Spinal cord (tissue), 10 donors: ENCODE measurements around the gene LCAT. TPM values are rescaled to one million over a fixed set of nuclear protein-coding genes. Genes with fewer than 3 reads are reported as not detected.
A peak's percentile ranks its signal among the peaks of the same experiment; 100 is the strongest.

Experiments
- DNase-seq, 6 donors: peaks; one replicate each; pipeline versions ENCODE4 v3.0.0 to v3.0.0-alpha.2; 2013 to 2015; ENCODE audit warnings: low spot score in 6 of 6, low read depth in 4 of 6
- H3K27ac ChIP-seq: one replicate; pipeline ENCODE4 v1.5.1; 2013; ENCODE audit warnings: low read depth, low read length, control low read depth
- H3K27me3 ChIP-seq: one replicate; pipeline ENCODE4 v1.6.1; 2013; ENCODE audit warnings: low read length; ENCODE audit not compliant: control insufficient read depth, insufficient read depth
- H3K36me3 ChIP-seq: one replicate; pipeline ENCODE4 v1.6.1; 2013; ENCODE audit warnings: low read length; ENCODE audit not compliant: control insufficient read depth, insufficient read depth
- H3K4me1 ChIP-seq: one replicate; pipeline ENCODE4 v1.6.1; 2013; ENCODE audit warnings: low read length; ENCODE audit not compliant: control insufficient read depth, insufficient read depth
- H3K4me3 ChIP-seq: one replicate; pipeline ENCODE4 v1.5.1; 2013; ENCODE audit warnings: low read depth, low read length, control low read depth
- H3K9me3 ChIP-seq: one replicate; pipeline ENCODE4 v1.6.1; 2013; ENCODE audit warnings: low read length; ENCODE audit not compliant: control insufficient read depth, insufficient read depth
- WGBS: methylation state at CpG from one replicate; pipeline ENCODE4 v1.1.5; 2013; ENCODE audit warnings: missing lambda C conversion rate; ENCODE audit not compliant: insufficient coverage; 5-methylcytosine and 5-hydroxymethylcytosine counted together
- polyA plus RNA-seq, 2 donors: library from polyadenylated mRNA; unstranded; fragments of 120-200 nt; gene quantifications; one replicate each; pipeline ENCODE4 v1.2.1, GENCODE V29; 2013; ENCODE audit not compliant: insufficient read length in 2 of 2
- total RNA-seq, 2 donors: library from RNA; depleted of rRNA in 1 of 2; stranded (reverse); fragments of 120-200 nt in 1 of 2; fragments of >200 nt in 1 of 2; gene quantifications; one replicate each; pipeline versions ENCODE4 v1.2.3 to v1.2.4, GENCODE V29; 2013 to 2014
- donor health status: healthy.

LCAT gene
- total and polyA plus RNA-seq, 4 donors, result 5.8 to 50.0 (median 26.9) TPM

DNA sequence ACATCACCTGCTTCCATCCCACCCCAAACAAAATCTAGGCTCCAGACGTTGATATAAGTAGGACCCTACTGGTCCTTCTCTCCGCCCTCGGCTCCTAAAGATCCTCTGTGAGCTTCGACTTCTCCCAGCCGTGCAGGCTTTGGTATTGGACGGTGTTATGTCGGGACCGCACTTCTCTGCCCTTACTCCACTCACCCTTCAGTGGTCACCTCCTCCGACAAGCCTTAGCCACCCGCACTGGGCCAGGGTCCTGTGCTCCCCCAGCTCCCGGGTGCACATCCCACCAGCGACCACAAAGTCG, 8.9 kb downstream of the LCAT start:
- no peak for DNase-seq
- H3K36me3 ChIP-seq, result peaks cover 54% of the 10 kb centered on the region
- 5% methylated on average over 13 of the region's 13 CpGs for whole genome bisulfite sequencing

DNA sequence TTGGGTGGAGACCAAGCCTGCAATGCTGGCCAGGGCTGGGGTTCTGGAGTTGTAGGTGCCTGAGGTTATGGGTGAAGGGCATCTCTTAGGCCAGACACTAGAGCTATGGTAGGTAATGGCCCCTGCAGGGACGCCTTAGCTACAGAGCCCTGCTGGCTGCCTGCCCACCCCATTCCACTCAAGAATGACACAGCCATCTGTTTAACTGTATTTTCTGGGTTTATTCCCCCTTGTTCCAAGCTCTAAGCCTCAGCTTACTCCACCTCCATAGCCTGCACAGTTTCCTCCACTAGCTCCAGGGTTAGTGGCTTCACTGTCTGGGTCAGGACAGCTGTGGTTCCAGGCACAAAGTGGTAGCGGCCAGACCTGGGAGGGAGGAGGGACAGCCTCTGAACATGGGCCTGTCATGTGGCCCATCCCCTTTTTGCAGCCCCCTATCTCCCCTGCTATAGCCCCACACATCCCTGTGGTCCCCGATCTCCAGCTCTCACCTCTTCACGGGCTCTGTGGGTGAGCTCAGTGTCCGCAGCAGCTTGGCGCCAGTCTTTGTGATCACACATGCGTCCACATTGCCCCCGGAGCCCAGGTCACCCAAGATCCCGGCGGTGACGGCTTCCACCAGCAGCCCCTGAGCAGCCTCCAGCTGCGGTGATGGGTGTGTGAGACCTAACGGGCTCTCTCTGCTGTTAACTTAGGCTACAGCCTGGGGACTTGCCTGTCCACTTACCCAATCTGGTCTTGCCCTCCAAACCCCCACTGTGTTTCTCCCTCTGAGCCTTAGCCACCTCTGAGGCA, 9.4 kb downstream of the LCAT start:
- Histone ChIP-seq H3K4me1 (peaks cover 32% of the 10 kb centered on the region), H3K27ac (peak overlapping the region; percentile 53), H3K27me3 (no peaks in the 10 kb centered on the region), H3K9me3 (no peaks in the 10 kb centered on the region), H3K4me3 (peak overlapping the region; percentile 97), H3K36me3 (peaks cover 54% of the 10 kb centered on the region)
- 39% methylated on average over 13 of the region's 13 CpGs for WGBS
- DNase-seq, result peak in 1 of 6 donors; percentile 9

More for the DNA sequence above, 8.9 kb downstream of the LCAT start:
- Histone ChIP-seq H3K27me3 (no peaks in the 10 kb centered on the region), H3K27ac (peak overlapping the region; percentile 53), H3K9me3 (no peaks in the 10 kb centered on the region), H3K4me1 (peaks cover 32% of the 10 kb centered on the region), H3K4me3 (peak overlapping the region; percentile 97)

- H3K27me3 ChIP-seq, result no peaks in the 10 kb centered on the region
- H3K27ac ChIP-seq, result no peak overlapping the region
- H3K4me3 ChIP-seq, result no peak overlapping the region
- no peak for DNase-seq
- no peaks in the 10 kb centered on the region for H3K9me3 ChIP-seq
- peaks cover 54% of the 10 kb centered on the region for H3K36me3 ChIP-seq
- WGBS, result 88% methylated on average over 7 of the region's 7 CpGs
- H3K4me1 ChIP-seq, result peaks cover 32% of the 10 kb centered on the region
These were observed 10.1 kb downstream of the LCAT start for GRCh38 chr16:67933805-67934204.

GRCh38 chr16:67932462-67932840, 11.5 kb downstream of the LCAT start:
- DNase-seq, result no peak
- 96% methylated on average over 3 of the region's 4 CpGs for WGBS

GRCh38 chr16:67931712-67932461, 12.0 kb downstream of the LCAT start, which contains the start of gene CTRL:
CTRL (minus strand) TSS chr16:67931862; CDS start chr16:67931852, 10 bp downstream.
- Histone ChIP-seq H3K36me3 (peaks cover 70% of the 10 kb centered on the region), H3K9me3 (no peaks in the 10 kb centered on the region), H3K27ac (no peak within 1 kb of the TSS), H3K27me3 (no peaks in the 10 kb centered on the region), H3K4me1 (peaks cover 38% of the 10 kb centered on the region), H3K4me3 (no peak within 1 kb of the TSS)
- 89% methylated on average over 15 of the region's 15 CpGs for WGBS
- DNase-seq, result no peak

More at GRCh38 chr16:67932462-67932840, 11.5 kb downstream of the LCAT start:
- Histone ChIP-seq H3K9me3 (no peaks in the 10 kb centered on the region), H3K36me3 (peaks cover 64% of the 10 kb centered on the region), H3K27ac (no peak overlapping the region), H3K4me1 (peaks cover 39% of the 10 kb centered on the region), H3K27me3 (no peaks in the 10 kb centered on the region), H3K4me3 (no peak overlapping the region)

DNA sequence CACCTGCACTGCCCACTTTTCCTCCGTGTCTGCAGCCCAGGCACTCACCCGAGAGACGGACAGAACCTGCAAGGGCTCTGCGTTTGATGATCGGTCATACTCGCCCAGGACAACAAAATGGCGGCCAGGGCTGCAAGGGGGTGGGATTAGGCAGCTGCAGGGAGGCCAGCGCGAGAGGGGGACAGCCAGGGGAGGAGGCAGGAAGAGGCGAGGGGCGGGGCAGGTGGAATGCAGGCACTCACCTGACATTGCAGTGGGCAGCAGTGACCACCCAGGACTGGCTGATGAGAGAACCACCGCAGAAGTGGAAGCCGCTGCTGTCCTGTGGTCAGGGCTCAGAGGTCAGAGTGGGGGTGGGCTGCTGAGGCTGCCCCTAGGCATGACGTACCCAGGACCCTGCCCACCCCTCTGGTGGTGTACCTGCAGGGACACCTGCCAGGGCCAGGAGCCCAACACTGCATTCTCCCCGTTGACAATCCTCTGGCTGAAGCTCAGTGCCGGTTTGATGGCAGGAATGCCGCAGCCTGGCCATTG, 13.2 kb downstream of the LCAT start:
- Histone ChIP-seq H3K9me3 (no peaks in the 10 kb centered on the region), H3K27ac (no peak overlapping the region), H3K4me3 (no peak overlapping the region), H3K27me3 (no peaks in the 10 kb centered on the region), H3K36me3 (peaks cover 74% of the 10 kb centered on the region), H3K4me1 (peaks cover 43% of the 10 kb centered on the region)
- no peak for DNase-seq
- WGBS, result 94% methylated on average over 17 of the region's 17 CpGs

GRCh38 chr16:67930191-67930590, 13.7 kb downstream of the LCAT start:
- Histone ChIP-seq H3K36me3 (peaks cover 74% of the 10 kb centered on the region), H3K27me3 (no peaks in the 10 kb centered on the region), H3K27ac (no peak overlapping the region), H3K4me3 (no peak overlapping the region), H3K9me3 (no peaks in the 10 kb centered on the region), H3K4me1 (peaks cover 45% of the 10 kb centered on the region)
- 94% methylated on average over 14 of the region's 14 CpGs for WGBS
- DNase-seq, result no peak

DNA sequence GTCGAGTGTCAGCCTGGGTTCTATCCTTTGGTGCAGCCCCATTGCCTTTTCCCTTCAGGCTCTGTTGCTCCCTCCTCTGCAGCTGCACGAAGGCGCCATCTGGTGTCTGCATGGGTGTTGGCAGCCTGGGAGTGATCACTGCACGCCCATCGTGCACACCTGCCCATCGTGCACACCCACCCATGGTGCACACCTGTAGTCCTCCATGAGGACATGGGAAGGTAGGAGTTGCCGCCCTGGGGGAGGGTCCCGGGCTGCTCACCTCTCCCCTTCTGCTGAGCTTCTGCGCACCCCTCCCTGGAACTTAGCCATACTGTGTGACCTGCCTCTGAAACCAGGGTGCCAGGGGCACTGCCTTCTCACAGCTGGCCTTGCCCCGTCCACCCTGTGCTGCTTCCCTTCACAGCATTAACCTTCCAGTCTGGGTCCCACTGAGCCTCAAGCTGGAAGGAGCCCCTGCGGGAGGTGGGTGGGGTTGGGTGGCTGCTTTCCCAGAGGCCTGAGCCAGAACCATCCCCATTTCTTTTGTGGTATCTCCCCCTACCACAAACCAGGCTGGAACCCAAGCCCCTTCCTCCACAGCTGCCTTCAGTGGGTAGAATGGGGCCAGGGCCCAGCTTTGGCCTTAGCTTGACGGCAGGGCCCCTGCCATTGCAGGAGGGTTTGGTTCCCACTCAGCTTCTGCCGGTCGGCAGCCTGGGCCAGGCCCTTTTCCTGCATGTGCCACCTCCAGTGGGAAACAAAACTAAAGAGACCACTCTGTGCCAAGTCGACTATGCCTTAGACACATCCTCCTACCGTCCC, 15.2 kb downstream of the LCAT start:
- peak in 3 of 6 donors; percentile 43 to 86 (median 81) for DNase-seq
- Histone ChIP-seq H3K27me3 (no peaks in the 10 kb centered on the region), H3K36me3 (peaks cover 74% of the 10 kb centered on the region), H3K4me3 (no peak overlapping the region), H3K9me3 (no peaks in the 10 kb centered on the region), H3K27ac (no peak overlapping the region), H3K4me1 (peaks cover 41% of the 10 kb centered on the region)
- WGBS, result 45% methylated on average over 14 of the region's 16 CpGs

DNA sequence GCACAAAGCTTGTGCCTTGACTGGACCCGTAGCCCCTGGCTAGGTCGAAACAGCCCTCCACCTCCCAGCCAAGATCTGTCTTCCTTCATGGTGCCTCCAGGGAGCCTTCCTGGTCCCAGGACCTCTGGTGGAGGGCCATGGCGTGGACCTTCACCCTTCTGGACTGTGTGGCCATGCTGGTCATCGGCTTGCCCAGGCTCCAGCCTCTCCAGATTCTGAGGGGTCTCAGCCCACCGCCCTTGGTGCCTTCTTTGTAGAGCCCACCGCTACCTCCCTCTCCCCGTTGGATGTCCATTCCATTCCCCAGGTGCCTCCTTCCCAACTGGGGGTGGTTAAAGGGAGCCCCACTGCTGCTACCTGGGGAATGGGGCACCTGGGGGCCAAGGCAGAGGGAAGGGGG, 15.8 kb downstream of the LCAT start:
- no peaks in the 10 kb centered on the region for H3K9me3 ChIP-seq
- 83% methylated on average over 4 of the region's 7 CpGs for WGBS
- H3K27ac ChIP-seq, result no peak overlapping the region
- no peaks in the 10 kb centered on the region for H3K27me3 ChIP-seq
- no peak for DNase-seq
- peaks cover 44% of the 10 kb centered on the region for H3K4me1 ChIP-seq
- no peak overlapping the region for H3K4me3 ChIP-seq
- H3K36me3 ChIP-seq, result peaks cover 76% of the 10 kb centered on the region
